Heart left ventricle (tissue), 13 donors: ENCODE measurements around the gene CNOT6L.

Source experiments
- CTCF ChIP-seq, 12 donors: fragments of 200-600 bp; sonication (generic) in 4 of 12; IDR thresholded peaks; one replicate each; pipeline versions ENCODE4 v1.5.0 to v1.8.0; 2018 to 2022; ENCODE audit warnings: antibody characterized with exemption in 12 of 12, mild to moderate bottlenecking in 5 of 12
- POLR2A ChIP-seq, 2 donors: fragments of 450-650 bp; IDR thresholded peaks; one replicate each; pipeline ENCODE4 v1.6.1; 2017; ENCODE audit warnings: antibody characterized with exemption in 2 of 2, mild to moderate bottlenecking in 2 of 2, moderate library complexity in 2 of 2
- donor health status: ischemic (EF 13 %, LVEDD 7.1; RV severe dilation, severe dysfunction).
- donor health status: DM: no; HTN: yes; CAD: no.
- donor health status: DM: no; HTN: no; CAD: no.
- donor health status: ischemic (EF 25% LVEDD 6.9; RV normal size, moderate dysfunction).
- donor health status: ischemic (EF 25% LVEDD 5.7; RV mildly dilated, moderate dysfunction).
- donor health status: ischemic (EF 35%, LVEDD 5.7; RV mildly dilated, moderate dysfunction).
- donor health status: nonischemic (EF 11% LVEDD 7.7; RV severe dilation, severe dysfunction).
- donor health status: DM: yes; HTN: yes; CAD: no.
- donor health status: PGD.
- donor health status: ischemic (EF 29% LVEDD 5.4; RV normal size, mild dysfunction).
- donor health status: nonischemic (EF 23%, LVEDD 6.1; RV moderate dilation, normal function).

GRCh38 chr4:77777135-77777807 is 41.9 kb downstream of the CNOT6L start:
- TF ChIP-seq CTCF (IDR thresholded peaks at IDR 0.05) (no peak), POLR2A (IDR thresholded peaks at IDR 0.05) (no peak)
